Stimulated activated naive CD8-positive, alpha-beta T cell treated with anti-CD3 and anti-CD28 coated beads, Interleukin-15, amount 100 ng/mL, for 72 hours (primary cell): ENCODE results near the gene CSTF1.
"Not testable (repeated sequence)": the region's sequence is repeated elsewhere in the genome, so short reads cannot be mapped to it uniquely, and the experiment has no call there.

ENCODE experiments used
- ATAC-seq: fragments of 150-1000 bp; cut with Tn5 transposase; 2 replicates; pipeline ENCODE4 v1.10.0; 2021; ENCODE audit warnings: mild to moderate bottlenecking, moderate library complexity
- DNase-seq, 2 donors: peaks; one replicate each; pipeline ENCODE4 v3.0.0; 2021 to 2022
- H3K27ac Mint-ChIP-seq, 2 donors: one replicate each; pipeline ENCODE4 v1.8.0; 2022; ENCODE audit warnings: mild to moderate bottlenecking in 2 of 2, mixed read lengths in 2 of 2, moderate library complexity in 2 of 2
- H3K27me3 Mint-ChIP-seq: one replicate; pipeline ENCODE4 v1.8.0; 2022; ENCODE audit warnings: mixed read lengths
- H3K4me1 Mint-ChIP-seq: one replicate; pipeline ENCODE4 v1.8.0; 2022; ENCODE audit warnings: mild to moderate bottlenecking, mixed read lengths
- H3K4me3 Mint-ChIP-seq, 2 donors: one replicate each; pipeline ENCODE4 v1.8.0; 2022; ENCODE audit warnings: mild to moderate bottlenecking in 2 of 2, mixed read lengths in 2 of 2, moderate library complexity in 1 of 2
- H3K9me3 Mint-ChIP-seq, 2 donors: one replicate each; pipeline ENCODE4 v1.8.0; 2022; ENCODE audit warnings: mixed read lengths in 2 of 2

CSTF1 gene

DNA sequence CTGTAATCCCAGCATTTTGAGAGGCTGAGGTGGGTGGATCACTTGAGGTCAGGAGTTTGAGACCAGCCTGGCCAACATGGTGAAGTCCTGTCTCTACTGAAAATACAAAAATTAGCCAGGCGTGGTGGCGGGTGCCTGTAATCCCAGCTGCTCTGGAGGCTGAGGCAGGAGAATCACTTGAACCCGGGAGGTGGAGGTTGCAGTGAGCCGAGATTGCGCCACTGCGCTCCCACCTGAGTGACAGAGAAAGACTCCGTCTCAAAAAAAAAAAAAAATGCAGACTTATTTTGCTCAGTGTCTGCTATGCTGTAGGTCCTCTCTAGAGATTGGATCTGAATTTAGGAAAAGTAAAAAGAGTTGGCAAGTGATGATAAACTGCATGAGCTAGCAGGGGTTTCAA lies 18.8 kb downstream of the CSTF1 start:
- H3K27me3 Mint-ChIP-seq, ATAC-seq: not testable (repeated sequence)
- peaks cover 59% of the 10 kb centered on the region for H3K4me1 Mint-ChIP-seq

GRCh38 chr20:56411759-56412472 lies 19.5 kb downstream of the CSTF1 start, which contains the start of gene CASS4:
TSS of gene CASS4 (plus strand) at chr20:56412260. CDS start at chr20:56412459, 199 bp downstream.
- Mint-ChIP-seq H3K4me1 (peaks cover 65% of the 10 kb centered on the region), H3K9me3 (peaks cover 4 to 7% of the 10 kb centered on the region in 2 donors), H3K27me3 (no peaks in the 10 kb centered on the region), H3K4me3 (peak within 1 kb of the TSS; percentile 81 to 84), H3K27ac (peak within 1 kb of the TSS; percentile 83 to 94)
- peak; percentile 36 to 46 for DNase-seq
- ATAC-seq: peak; percentile 56

More for the DNA sequence above, 18.8 kb downstream of the CSTF1 start:
- peak overlapping the region; percentile 81 to 84 for H3K4me3 Mint-ChIP-seq
- peak overlapping the region; percentile 77 to 94 for H3K27ac Mint-ChIP-seq
- DNase-seq, H3K9me3 Mint-ChIP-seq: not testable (repeated sequence)

- ATAC-seq (no peak), DNase-seq (no peak)
- peaks cover 4 to 7% of the 10 kb centered on the region in 2 donors for H3K9me3 Mint-ChIP-seq
- peak overlapping the region; percentile 83 to 94 for H3K27ac Mint-ChIP-seq
- peaks cover 70% of the 10 kb centered on the region for H3K4me1 Mint-ChIP-seq
- peak overlapping the region; percentile 81 to 84 for H3K4me3 Mint-ChIP-seq
- no peaks in the 10 kb centered on the region for H3K27me3 Mint-ChIP-seq
Observed at GRCh38 chr20:56412473-56412790, 20.0 kb downstream of the CSTF1 start.

DNA sequence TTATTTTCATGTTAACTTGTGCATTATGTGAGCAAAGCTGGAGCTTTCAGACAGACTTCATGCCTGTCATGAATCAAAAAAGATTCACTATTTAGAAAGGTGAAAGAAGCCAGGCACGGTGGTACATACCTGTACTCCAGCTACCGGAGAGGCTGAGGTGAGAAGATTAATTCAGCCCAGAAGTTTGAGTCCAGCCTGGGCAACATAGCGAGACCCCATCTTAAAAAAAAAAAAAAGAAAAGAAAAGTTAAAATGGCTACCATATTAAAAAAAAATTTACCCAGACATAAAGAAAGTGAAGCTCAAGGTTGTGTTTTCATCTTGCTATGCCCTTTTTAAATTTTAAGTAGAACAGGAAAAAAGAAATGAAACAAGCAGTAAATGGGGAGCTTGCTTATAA lies 20.5 kb downstream of the CSTF1 start:
- Mint-ChIP-seq H3K4me3 (peak overlapping the region; percentile 81 to 84), H3K27ac (peak overlapping the region; percentile 83 to 94), H3K9me3 (peaks cover 4 to 7% of the 10 kb centered on the region in 2 donors), H3K4me1 (peaks cover 75% of the 10 kb centered on the region), H3K27me3 (no peaks in the 10 kb centered on the region)
- ATAC-seq (no peak), DNase-seq (no peak)

DNA sequence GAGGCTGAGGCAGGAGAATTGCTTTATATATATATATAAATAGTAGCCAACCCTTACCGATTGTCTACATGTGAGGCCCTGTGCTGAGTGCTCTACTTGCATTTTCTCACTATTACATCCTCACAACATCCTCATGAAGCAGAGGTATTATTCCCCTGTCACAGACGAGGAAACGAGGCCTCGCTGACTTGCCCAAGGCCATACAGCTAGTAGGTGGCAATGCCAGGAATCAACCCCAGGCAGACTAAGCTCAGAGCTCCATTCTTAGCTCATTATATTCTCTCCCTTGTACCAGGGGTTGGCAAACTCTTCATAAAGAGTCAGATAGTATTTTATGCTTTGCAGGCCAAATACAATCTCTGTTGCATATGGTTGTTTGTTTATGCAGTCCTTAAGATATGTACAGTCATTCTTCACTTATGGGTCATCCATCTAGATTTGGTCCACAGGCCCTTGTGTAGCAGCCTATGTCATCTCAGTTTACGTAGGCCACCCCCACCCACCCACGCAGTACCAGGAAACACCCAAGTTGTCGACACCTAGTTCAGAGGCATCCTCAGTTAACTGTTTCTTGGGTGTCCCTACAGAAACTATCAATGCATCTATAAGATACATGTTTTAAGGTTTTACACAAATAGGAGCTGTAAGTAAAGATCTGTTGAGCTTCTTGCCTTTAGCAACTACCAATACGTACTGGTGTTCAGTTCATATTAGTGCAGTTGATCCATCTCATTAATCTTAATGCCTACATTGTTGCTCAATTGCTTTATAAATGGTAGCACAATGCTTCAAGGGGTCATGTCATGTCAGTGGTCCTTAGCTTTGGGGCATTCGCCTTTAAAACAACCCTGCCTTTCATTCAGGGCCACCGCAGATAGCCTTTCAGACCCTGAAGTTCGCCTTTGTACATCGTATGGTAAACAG lies 22.7 kb downstream of the CSTF1 start:
- ATAC-seq: peak; percentile 85
- peaks cover 4 to 7% of the 10 kb centered on the region in 2 donors for H3K9me3 Mint-ChIP-seq
- no peaks in the 10 kb centered on the region for H3K27me3 Mint-ChIP-seq
- peak overlapping the region; percentile 46 to 67 for H3K4me3 Mint-ChIP-seq
- H3K27ac Mint-ChIP-seq: peak overlapping the region; percentile 5 to 72
- peaks cover 87% of the 10 kb centered on the region for H3K4me1 Mint-ChIP-seq
- peak; percentile 40 to 75 for DNase-seq

- H3K9me3 Mint-ChIP-seq: peaks cover 1 to 7% of the 10 kb centered on the region in 2 donors
- H3K4me1 Mint-ChIP-seq: peaks cover 90% of the 10 kb centered on the region
- peak overlapping the region; percentile 42 to 79 for H3K4me3 Mint-ChIP-seq
- ATAC-seq (no peak), DNase-seq (no peak)
- H3K27ac Mint-ChIP-seq: no peak overlapping the region
- no peaks in the 10 kb centered on the region for H3K27me3 Mint-ChIP-seq
Observed at GRCh38 chr20:56417402-56417801, 25.0 kb downstream of the CSTF1 start.

- Mint-ChIP-seq H3K27me3 (no peaks in the 10 kb centered on the region), H3K4me1 (peaks cover 90% of the 10 kb centered on the region), H3K27ac (peak overlapping the region; percentile 95 to 97)
Observed at GRCh38 chr20:56417911-56418310, 25.5 kb downstream of the CSTF1 start.

DNA sequence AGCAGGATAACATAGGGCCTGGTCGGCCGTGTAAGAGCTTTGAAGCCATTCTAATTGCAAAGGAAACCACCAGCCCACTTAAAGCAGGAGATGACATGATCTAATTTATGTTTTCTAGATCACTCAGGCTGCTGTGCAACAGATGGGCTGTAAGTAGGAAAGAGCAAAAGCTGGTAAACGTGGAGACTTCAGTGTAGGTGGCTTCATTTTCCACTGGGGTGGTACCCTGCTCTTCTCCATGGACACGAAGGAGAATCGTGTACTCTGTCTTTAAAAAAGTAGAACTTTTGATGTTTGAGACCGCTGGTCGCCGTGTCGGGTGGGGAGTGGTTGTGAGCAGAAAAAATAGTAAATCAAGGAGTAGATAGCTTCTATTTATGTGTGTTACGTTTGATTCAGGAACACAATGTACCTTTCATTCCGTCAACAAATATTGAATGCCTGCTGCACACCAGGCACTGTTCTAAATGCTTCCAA lies 26.0 kb downstream of the CSTF1 start:
- Mint-ChIP-seq H3K9me3 (peaks cover 0 to 7% of the 10 kb centered on the region in 2 donors), H3K4me3 (peak overlapping the region; percentile 76 to 79), H3K4me1 (peaks cover 93% of the 10 kb centered on the region), H3K27ac (peak overlapping the region; percentile 95 to 97), H3K27me3 (no peaks in the 10 kb centered on the region)
- ATAC-seq: peak; percentile 72
- peak in 1 of 2 donors; percentile 37 for DNase-seq

More at GRCh38 chr20:56417911-56418310, 25.5 kb downstream of the CSTF1 start:
- Mint-ChIP-seq H3K9me3 (peaks cover 0 to 7% of the 10 kb centered on the region in 2 donors), H3K4me3 (peak overlapping the region; percentile 76 to 79)
- ATAC-seq (no peak), DNase-seq (no peak)

GRCh38 chr20:56420028-56420427 lies 27.6 kb downstream of the CSTF1 start:
- H3K9me3 Mint-ChIP-seq: no peaks in the 10 kb centered on the region
- ATAC-seq (no peak), DNase-seq (no peak)
- peak overlapping the region in 1 of 2 donors; percentile 42 for H3K27ac Mint-ChIP-seq
- H3K4me3 Mint-ChIP-seq: no peak overlapping the region
- no peaks in the 10 kb centered on the region for H3K27me3 Mint-ChIP-seq
- H3K4me1 Mint-ChIP-seq: peaks cover 86% of the 10 kb centered on the region

DNA sequence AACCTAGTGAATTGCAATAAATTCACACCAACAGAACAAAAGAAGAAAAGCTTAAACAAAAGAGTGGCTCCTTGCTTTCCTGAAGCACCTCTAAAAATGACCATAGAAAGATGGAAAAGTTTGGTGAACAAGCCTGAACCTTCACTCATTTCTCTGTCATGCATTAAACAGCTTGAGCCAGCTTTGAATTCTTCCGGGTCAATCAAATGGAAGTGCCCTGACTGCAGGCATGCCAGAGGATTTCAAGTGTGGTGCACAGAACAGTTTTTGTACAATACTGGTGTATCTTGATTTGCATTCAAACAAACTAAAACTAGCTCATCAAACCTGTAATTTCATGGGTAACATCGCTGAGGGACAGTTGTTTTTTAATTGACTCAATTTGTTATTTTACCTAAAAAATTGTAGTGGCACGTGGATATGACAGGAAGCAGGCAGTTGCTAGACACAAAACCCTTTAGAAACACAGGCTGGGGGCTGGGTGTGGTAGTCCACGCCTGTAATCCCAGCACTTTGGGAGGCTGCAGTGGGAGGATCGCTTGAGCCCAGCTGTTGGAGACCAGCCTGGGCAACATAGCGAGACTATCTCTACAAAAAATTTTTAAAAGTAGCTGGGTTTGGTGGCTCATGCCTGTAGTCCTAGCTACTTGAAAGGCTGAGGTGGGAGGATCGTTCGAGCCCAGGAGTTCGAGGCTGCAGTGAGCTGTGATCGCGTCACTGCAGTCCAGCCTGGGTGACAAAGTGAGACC lies 28.7 kb downstream of the CSTF1 start:
- peaks cover 88% of the 10 kb centered on the region for H3K4me1 Mint-ChIP-seq
- no peaks in the 10 kb centered on the region for H3K9me3 Mint-ChIP-seq

GRCh38 chr20:56422076-56422823 lies 29.8 kb downstream of the CSTF1 start:
- Mint-ChIP-seq H3K4me1 (peaks cover 85% of the 10 kb centered on the region), H3K4me3 (peak overlapping the region; percentile 50 to 56), H3K9me3 (no peaks in the 10 kb centered on the region), H3K27ac (peak overlapping the region; percentile 76 to 96), H3K27me3 (no peaks in the 10 kb centered on the region)
- DNase-seq: no peak
- ATAC-seq: no peak

More for the DNA sequence above, 28.7 kb downstream of the CSTF1 start:
- ATAC-seq: no peak
- Mint-ChIP-seq H3K27me3 (no peaks in the 10 kb centered on the region), H3K4me3 (peak overlapping the region; percentile 52 to 61), H3K27ac (peak overlapping the region; percentile 4 to 82)
- DNase-seq: no peak

DNA sequence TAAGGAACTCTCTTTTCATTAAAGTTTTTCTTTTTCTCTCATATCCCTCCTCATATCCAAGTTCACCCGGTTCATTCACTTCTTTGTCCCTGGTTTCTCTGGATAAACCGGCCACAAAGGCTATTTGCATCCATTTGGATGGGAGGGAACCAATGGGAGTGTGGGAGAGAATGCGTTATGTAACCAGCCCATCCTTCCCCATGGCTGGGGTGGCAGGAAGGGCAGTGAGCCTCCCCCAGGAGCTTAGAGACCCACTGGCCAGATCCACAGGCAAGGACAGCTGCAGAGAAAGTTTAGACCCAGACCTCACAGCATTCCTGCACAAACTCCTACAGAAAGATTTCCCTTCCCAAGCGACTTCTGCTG lies 30.4 kb downstream of the CSTF1 start:
- no peaks in the 10 kb centered on the region for H3K27me3 Mint-ChIP-seq
- peaks cover 85% of the 10 kb centered on the region for H3K4me1 Mint-ChIP-seq
- peak overlapping the region; percentile 50 to 56 for H3K4me3 Mint-ChIP-seq
- no peak for ATAC-seq
- H3K9me3 Mint-ChIP-seq: no peaks in the 10 kb centered on the region
- DNase-seq: no peak
- peak overlapping the region; percentile 76 to 96 for H3K27ac Mint-ChIP-seq

DNA sequence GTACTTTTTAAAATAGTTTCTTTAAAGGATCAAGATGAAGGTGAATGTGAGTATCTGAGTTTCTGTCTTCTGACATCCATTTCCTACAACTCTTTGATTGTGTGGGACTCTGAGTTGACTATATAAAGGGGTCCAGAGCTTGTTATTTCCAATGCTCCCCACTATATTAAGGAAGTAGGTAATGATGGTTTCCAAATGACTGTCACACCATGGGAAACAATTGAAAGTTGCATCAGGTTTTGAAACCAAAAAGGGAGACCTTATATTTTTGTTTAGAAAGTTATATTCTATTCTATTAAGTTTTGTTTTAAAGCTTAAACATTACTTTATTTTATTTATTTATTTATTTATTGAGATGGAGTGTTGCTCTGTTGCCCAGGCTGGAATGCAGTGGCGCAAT lies 30.8 kb downstream of the CSTF1 start:
- H3K9me3 Mint-ChIP-seq: no peaks in the 10 kb centered on the region
- H3K4me3 Mint-ChIP-seq: peak overlapping the region; percentile 50 to 56
- DNase-seq (no peak), ATAC-seq (no peak)
- H3K4me1 Mint-ChIP-seq: peaks cover 85% of the 10 kb centered on the region
- peak overlapping the region; percentile 76 to 96 for H3K27ac Mint-ChIP-seq
- no peaks in the 10 kb centered on the region for H3K27me3 Mint-ChIP-seq

GRCh38 chr20:56423886-56424285 lies 31.4 kb downstream of the CSTF1 start:
- no peaks in the 10 kb centered on the region for H3K9me3 Mint-ChIP-seq
- ATAC-seq (no peak), DNase-seq (no peak)
- peaks cover 85% of the 10 kb centered on the region for H3K4me1 Mint-ChIP-seq
- H3K27ac Mint-ChIP-seq: no peak overlapping the region
- H3K27me3 Mint-ChIP-seq: no peaks in the 10 kb centered on the region
- no peak overlapping the region for H3K4me3 Mint-ChIP-seq
